Bronchial epithelial cell (primary cell): ENCODE results near the gene ITPRID2. TPM values are rescaled to one million over a fixed set of nuclear protein-coding genes. Genes with fewer than 3 reads are reported as not detected.

Experiments used
- DNase-seq: peaks from one replicate; pipeline ENCODE4 v3.0.0-alpha.2; 2010; ENCODE audit warnings: low read depth
- FAIRE-seq: peaks from 2 replicates; lab custom pipeline; 2011; peaks lifted over from hg19 to GRCh38; lab: Jason Lieb, UNC
- H3K27me3 ChIP-seq: 2 replicates; pipeline ENCODE4 v1.5.1; 2011; ENCODE audit warnings: low read length; ENCODE audit not compliant: control insufficient read depth, insufficient read depth
- H3K36me3 ChIP-seq: 2 replicates; pipeline ENCODE4 v1.5.1; 2011; ENCODE audit warnings: low read length; ENCODE audit not compliant: control insufficient read depth, insufficient read depth
- H3K4me3 ChIP-seq: 2 replicates; pipeline ENCODE4 v1.5.1; 2011; ENCODE audit warnings: mild to moderate bottlenecking, low read depth, low read length, control low read depth
- total RNA-seq: library from RNA; depleted of rRNA; stranded (reverse); fragments of >200 nt; gene quantifications from 2 replicates; pipeline ENCODE4 v1.2.1, GENCODE V29; 2014
- TF ChIP-seq, protein P1 (sequence below): IDR thresholded peaks from 2 replicates; pipeline ENCODE4 v1.5.1; 2011; ENCODE audit warnings: mild to moderate bottlenecking, moderate library complexity, low read length, control low read depth, inconsistent platforms; ENCODE audit not compliant: insufficient read depth, severe bottlenecking

Gene ITPRID2
- total RNA-seq, 1 donor from 2014 or later: 106 TPM

- Histone ChIP-seq H3K36me3 (no peaks in the 10 kb centered on the region), H3K27me3 (no peaks in the 10 kb centered on the region), H3K4me3 (no peak overlapping the region)
- DNase-seq: no peak
- TF ChIP-seq, protein P1, sequence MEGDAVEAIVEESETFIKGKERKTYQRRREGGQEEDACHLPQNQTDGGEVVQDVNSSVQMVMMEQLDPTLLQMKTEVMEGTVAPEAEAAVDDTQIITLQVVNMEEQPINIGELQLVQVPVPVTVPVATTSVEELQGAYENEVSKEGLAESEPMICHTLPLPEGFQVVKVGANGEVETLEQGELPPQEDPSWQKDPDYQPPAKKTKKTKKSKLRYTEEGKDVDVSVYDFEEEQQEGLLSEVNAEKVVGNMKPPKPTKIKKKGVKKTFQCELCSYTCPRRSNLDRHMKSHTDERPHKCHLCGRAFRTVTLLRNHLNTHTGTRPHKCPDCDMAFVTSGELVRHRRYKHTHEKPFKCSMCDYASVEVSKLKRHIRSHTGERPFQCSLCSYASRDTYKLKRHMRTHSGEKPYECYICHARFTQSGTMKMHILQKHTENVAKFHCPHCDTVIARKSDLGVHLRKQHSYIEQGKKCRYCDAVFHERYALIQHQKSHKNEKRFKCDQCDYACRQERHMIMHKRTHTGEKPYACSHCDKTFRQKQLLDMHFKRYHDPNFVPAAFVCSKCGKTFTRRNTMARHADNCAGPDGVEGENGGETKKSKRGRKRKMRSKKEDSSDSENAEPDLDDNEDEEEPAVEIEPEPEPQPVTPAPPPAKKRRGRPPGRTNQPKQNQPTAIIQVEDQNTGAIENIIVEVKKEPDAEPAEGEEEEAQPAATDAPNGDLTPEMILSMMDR: no peak
- FAIRE-seq: no peak
Measured at GRCh38 chr2:181895818-181896217, 4.3 kb downstream of the ITPRID2 start.

- DNase-seq: no peak
- Histone ChIP-seq H3K4me3 (no peak overlapping the region), H3K27me3 (no peaks in the 10 kb centered on the region), H3K36me3 (no peaks in the 10 kb centered on the region)
- TF ChIP-seq, protein P1: no peak
- FAIRE-seq: no peak
Measured at GRCh38 chr2:181896286-181896685, 4.8 kb downstream of the ITPRID2 start.

- DNase-seq (no peak), FAIRE-seq (no peak)
- Histone ChIP-seq H3K36me3 (peaks cover 4% of the 10 kb centered on the region), H3K27me3 (no peaks in the 10 kb centered on the region), H3K4me3 (no peak overlapping the region)
- TF ChIP-seq, protein P1: no peak
Measured at GRCh38 chr2:181900007-181900651, 8.6 kb downstream of the ITPRID2 start.

GRCh38 chr2:181902625-181903024 is 11.1 kb downstream of the ITPRID2 start:
- TF ChIP-seq, protein P1: no peak

GRCh38 chr2:181904022-181904632 is 12.6 kb downstream of the ITPRID2 start:
- TF ChIP-seq, protein P1: peak; percentile 21

More at GRCh38 chr2:181902625-181903024, 11.1 kb downstream of the ITPRID2 start:
- peaks cover 4% of the 10 kb centered on the region for H3K36me3 ChIP-seq
- FAIRE-seq (no peak), DNase-seq (no peak)
- H3K4me3 ChIP-seq: no peak overlapping the region
- no peaks in the 10 kb centered on the region for H3K27me3 ChIP-seq

More at GRCh38 chr2:181904022-181904632, 12.6 kb downstream of the ITPRID2 start:
- FAIRE-seq: no peak
- peak; percentile 47 for DNase-seq
- H3K36me3 ChIP-seq: peaks cover 4% of the 10 kb centered on the region
- H3K4me3 ChIP-seq: no peak overlapping the region
- no peaks in the 10 kb centered on the region for H3K27me3 ChIP-seq
